Endothelial cell of umbilical vein (primary cell): ENCODE data around the gene HECTD1. TPM values are rescaled to one million over a fixed set of nuclear protein-coding genes. Genes with fewer than 3 reads are reported as not detected.
"Not testable (repeated sequence)": the region's sequence is repeated elsewhere in the genome, so short reads cannot be mapped to it uniquely, and the experiment has no call there.

Source experiments
- BruUV-seq: library from RNA; stranded (reverse); fragments of 400-500 nt; replicated peaks from 2 replicates; lab custom pipeline; 2021; lab: Mats Ljungman, UMichigan
- CTCF ChIA-PET: fragments of 300-600, 350-600 bp; sonication (Branson Sonifier 250); formaldehyde crosslinking; loops from one replicate; lab custom pipeline; 2021; ENCODE audit warnings: antibody characterized with exemption, inconsistent platforms; lab: Charles Lee
- POLR2A ChIA-PET: fragments of 300-600, 350-600 bp; sonication (Branson Sonifier 250); formaldehyde crosslinking; loops from one replicate; lab custom pipeline; 2021; ENCODE audit warnings: antibody characterized with exemption, inconsistent platforms; lab: Charles Lee
- DNase-seq: peaks from one replicate; pipeline ENCODE4 v3.0.0-alpha.2; 2011; ENCODE audit warnings: low read depth, low spot score
- FAIRE-seq: peaks from 2 replicates; lab custom pipeline; 2011; peaks lifted over from hg19 to GRCh38; lab: Jason Lieb, UNC
- H2AFZ ChIP-seq: 2 replicates; pipeline ENCODE4 v1.6.0; 2012; ENCODE audit warnings: low read depth, low read length, control low read depth, inconsistent platforms
- H3K27ac ChIP-seq: 2 replicates; pipeline ENCODE4 v1.5.1; 2011; ENCODE audit warnings: low read depth, mild to moderate bottlenecking, control low read depth, low read length, moderate library complexity; ENCODE audit not compliant: insufficient read depth
- H3K27me3 ChIP-seq, 2 experiments: 2 replicates each; pipeline versions ENCODE4 v1.6.0 to v1.6.1; 2011; ENCODE audit warnings: low read length in 2 of 2, mixed read lengths in 1 of 2; ENCODE audit not compliant: control insufficient read depth in 2 of 2, insufficient read depth in 2 of 2
- H3K36me3 ChIP-seq, 2 experiments: 2 replicates in 1 of 2; 3 replicates in 1 of 2; pipeline ENCODE4 v1.5.1; 2011; ENCODE audit warnings: low read length in 2 of 2, mild to moderate bottlenecking in 1 of 2, moderate library complexity in 1 of 2; ENCODE audit not compliant: control insufficient read depth in 2 of 2, insufficient read depth in 2 of 2; ENCODE audit errors: extremely low read depth in 1 of 2
- H3K4me1 ChIP-seq: 3 replicates; pipeline ENCODE4 v1.5.1; 2011; ENCODE audit warnings: mild to moderate bottlenecking, low read length; ENCODE audit not compliant: control insufficient read depth, insufficient read depth; ENCODE audit errors: extremely low read depth
- H3K4me2 ChIP-seq: 2 replicates; pipeline ENCODE4 v1.6.1; 2011; ENCODE audit warnings: low read length, control low read depth, mixed read lengths; ENCODE audit not compliant: insufficient read depth
- H3K4me3 ChIP-seq, 3 experiments: fragments of 200-600 bp in 1 of 3; sonication (generic), shearing (Covaris generic) in 1 of 3; replicated peaks in 1 of 3; 2 replicates each; pipeline ENCODE4 v1.5.1; 2011 to 2016; ENCODE audit warnings: control low read depth in 3 of 3, low read length in 3 of 3, mild to moderate bottlenecking in 2 of 3, inconsistent platforms in 1 of 3, low read depth in 1 of 3, moderate library complexity in 1 of 3; ENCODE audit not compliant: insufficient read depth in 1 of 3
- H3K79me2 ChIP-seq: 2 replicates; pipeline ENCODE4 v1.6.0; 2012; ENCODE audit warnings: low read length, inconsistent platforms; ENCODE audit not compliant: control insufficient read depth, insufficient read depth
- H3K9ac ChIP-seq: replicated peaks from 2 replicates; pipeline ENCODE3; 2011; ENCODE audit warnings: low read length, control low read depth; ENCODE audit not compliant: insufficient read depth; ENCODE audit errors: extremely low read depth
- H3K9me1 ChIP-seq: replicated peaks from 3 replicates; pipeline ENCODE4 v1.6.0; 2011; ENCODE audit warnings: mild to moderate bottlenecking, low read length; ENCODE audit not compliant: control insufficient read depth, insufficient read depth; ENCODE audit errors: extremely low read depth
- H3K9me3 ChIP-seq: replicated peaks from 2 replicates; pipeline ENCODE4 v1.5.1; 2012; ENCODE audit warnings: low read length, inconsistent platforms; ENCODE audit not compliant: control insufficient read depth, insufficient read depth
- H4K20me1 ChIP-seq: replicated peaks from 2 replicates; pipeline ENCODE3; 2011; ENCODE audit warnings: mild to moderate bottlenecking, low read length; ENCODE audit not compliant: control insufficient read depth, insufficient read depth; ENCODE audit errors: extremely low read depth
- CTCF ChIP-seq, 2 donors: IDR thresholded peaks; 1 replicate in 1 of 2; 2 replicates in 1 of 2; pipeline ENCODE4 v1.5.1; 2011; ENCODE audit warnings: low read length in 2 of 2, mild to moderate bottlenecking in 2 of 2, moderate library complexity in 2 of 2, control low read depth in 1 of 2, inconsistent platforms in 1 of 2, low read depth in 1 of 2; ENCODE audit not compliant: insufficient read depth in 1 of 2; ENCODE audit errors: extremely low read depth in 1 of 2
- EZH2 ChIP-seq: IDR thresholded peaks from 2 replicates; pipeline ENCODE4 v1.6.1; 2012; ENCODE audit warnings: borderline replicate concordance, low read depth, mild to moderate bottlenecking, moderate library complexity, low read length, inconsistent platforms; ENCODE audit not compliant: severe bottlenecking
- FOS ChIP-seq: IDR thresholded peaks from 2 replicates; pipeline ENCODE4 v1.6.1; 2011; ENCODE audit warnings: mild to moderate bottlenecking, low read length, moderate library complexity, borderline replicate concordance; ENCODE audit not compliant: insufficient read depth
- GATA2 ChIP-seq: IDR thresholded peaks from 2 replicates; pipeline ENCODE4 v1.7.0; 2011; ENCODE audit warnings: low read depth, mild to moderate bottlenecking, moderate library complexity, mixed read lengths, low read length; ENCODE audit not compliant: insufficient read length, insufficient read depth
- JUN ChIP-seq: IDR thresholded peaks from 2 replicates; pipeline ENCODE4 v1.6.1; 2011; ENCODE audit warnings: borderline replicate concordance, low read depth; ENCODE audit not compliant: insufficient read length, insufficient read depth
- MAX ChIP-seq: IDR thresholded peaks from 2 replicates; pipeline ENCODE4 v1.6.1; 2011; ENCODE audit not compliant: insufficient read depth, insufficient read length
- MYC ChIP-seq: IDR thresholded peaks from one replicate; pipeline ENCODE4 v1.6.1; 2011; ENCODE audit warnings: mild to moderate bottlenecking, low read depth, low read length
- POLR2A ChIP-seq: IDR thresholded peaks from 2 replicates; pipeline ENCODE4 v1.6.1; 2012; ENCODE audit warnings: low read depth, mild to moderate bottlenecking, control low read depth, low read length
- POLR2AphosphoS5 ChIP-seq: IDR thresholded peaks from 2 replicates; pipeline ENCODE4 v1.6.1; 2012; ENCODE audit warnings: low read depth, mild to moderate bottlenecking, control low read depth, low read length, moderate library complexity; ENCODE audit not compliant: insufficient read depth
- dilution Hi-C: fragments of 300-500 bp; cut with MboI; formaldehyde crosslinking; loops from one replicate; pipeline ENCODE4 v1.15.0; 2019; ENCODE audit warnings: low sequenced_read_pairs; ENCODE audit not compliant: extremely low pct_ligation_motif_present
- intact Hi-C: fragments of 100-400 bp; cut with micrococcal nuclease; formaldehyde crosslinking; loops from one replicate; pipeline ENCODE4 v1.10.0; 2022
- polyA plus RNA-seq, 4 experiments: library from polyadenylated mRNA; depleted of rRNA in 3 of 4; stranded (reverse) in 3 of 4; unstranded in 1 of 4; fragments of >200 nt; gene quantifications; 2 replicates each; pipeline versions ENCODE4 v1.2.1 to v1.2.3, GENCODE V29; 2011 to 2012; ENCODE audit warnings: missing spikeins in 1 of 4
- total RNA-seq: library from RNA; stranded (reverse); gene quantifications from 2 replicates; pipeline ENCODE4 v1.2.3, GENCODE V29; 2021

HECTD1 gene
- total and polyA plus RNA-seq, 2 donors (not counting 3 experiments of a cell fraction or from before 2014, with no cell fraction given): 67.9 to 181 TPM

GRCh38 chr14:31093884-31094839, 113.4 kb downstream of the HECTD1 start:
- H3K9me1 ChIP-seq, H3K27ac ChIP-seq, H3K4me2 ChIP-seq, H2AFZ ChIP-seq, H4K20me1 ChIP-seq, dilution Hi-C loops, CTCF ChIA-PET, H3K9me3 ChIP-seq, H3K4me1 ChIP-seq, BruUV-seq, intact Hi-C loops, H3K4me3 ChIP-seq, H3K79me2 ChIP-seq, DNase-seq, H3K27me3 ChIP-seq, POLR2A ChIA-PET, H3K36me3 ChIP-seq, FAIRE-seq, H3K9ac ChIP-seq: not testable (repeated sequence)

- ChIA-PET POLR2A (no interaction called here), CTCF (no interaction called here)
- BruUV-seq: no TSS peak
- Histone ChIP-seq H3K4me1 (no peaks in the 10 kb centered on the region), H3K36me3 (no peaks in the 10 kb centered on the region), H3K79me2 (no peaks in the 10 kb centered on the region), H3K27me3 (no peaks in the 10 kb centered on the region), H3K9me1 (no peaks in the 10 kb centered on the region), H3K27ac (no peak overlapping the region), H3K9ac (no peak overlapping the region), H4K20me1 (no peaks in the 10 kb centered on the region), H3K9me3 (no peaks in the 10 kb centered on the region), H3K4me2 (no peak overlapping the region), H3K4me3 (no peak overlapping the region), H2AFZ (no peak overlapping the region)
- FAIRE-seq: no peak
- TF ChIP-seq MYC: no peak
- no peak for TF ChIP-seq GATA2
- no peak for TF ChIP-seq JUN
- TF ChIP-seq EZH2: no peak
- TF ChIP-seq POLR2AphosphoS5: no peak
- TF ChIP-seq CTCF (IDR thresholded peaks at IDR 0.05; ENCODE audit: extremely low read depth in 1 of 2, insufficient read depth in 1 of 2, low read depth in 1 of 2, low read length in 2 of 2): no peak
- TF ChIP-seq MAX: no peak
- no peak for TF ChIP-seq POLR2A
- TF ChIP-seq FOS: no peak
- no peak for DNase-seq
- intact Hi-C loops (no loop called here), dilution Hi-C loops (no loop called here)
Observed at GRCh38 chr14:31092160-31092708, 115.4 kb downstream of the HECTD1 start.
